ENCODE measurements around the gene MDK. TPM values are rescaled to one million over a fixed set of nuclear protein-coding genes. Genes with fewer than 3 reads are reported as not detected.

Gene MDK
- total and polyA plus RNA-seq, 4 donors = 2.3 to 41.8 (median 13.5) TPM

GRCh38 chr11:46375392-46376101, 5.9 kb upstream of the MDK start:
- no peak overlapping the region for H3K4me3 ChIP-seq (ENCODE audit: low read depth in 1 of 3, low read length in 3 of 3)
- H3K9me3 ChIP-seq (ENCODE audit: control insufficient read depth in 4 of 4, low read length in 3 of 4) = no peaks in the 10 kb centered on the region
- no peak for TF ChIP-seq NR2F2 (IDR thresholded peaks at IDR 0.05)
- TF ChIP-seq HNF4G (IDR thresholded peaks at IDR 0.05) = no peak
- TF ChIP-seq, protein P1, sequence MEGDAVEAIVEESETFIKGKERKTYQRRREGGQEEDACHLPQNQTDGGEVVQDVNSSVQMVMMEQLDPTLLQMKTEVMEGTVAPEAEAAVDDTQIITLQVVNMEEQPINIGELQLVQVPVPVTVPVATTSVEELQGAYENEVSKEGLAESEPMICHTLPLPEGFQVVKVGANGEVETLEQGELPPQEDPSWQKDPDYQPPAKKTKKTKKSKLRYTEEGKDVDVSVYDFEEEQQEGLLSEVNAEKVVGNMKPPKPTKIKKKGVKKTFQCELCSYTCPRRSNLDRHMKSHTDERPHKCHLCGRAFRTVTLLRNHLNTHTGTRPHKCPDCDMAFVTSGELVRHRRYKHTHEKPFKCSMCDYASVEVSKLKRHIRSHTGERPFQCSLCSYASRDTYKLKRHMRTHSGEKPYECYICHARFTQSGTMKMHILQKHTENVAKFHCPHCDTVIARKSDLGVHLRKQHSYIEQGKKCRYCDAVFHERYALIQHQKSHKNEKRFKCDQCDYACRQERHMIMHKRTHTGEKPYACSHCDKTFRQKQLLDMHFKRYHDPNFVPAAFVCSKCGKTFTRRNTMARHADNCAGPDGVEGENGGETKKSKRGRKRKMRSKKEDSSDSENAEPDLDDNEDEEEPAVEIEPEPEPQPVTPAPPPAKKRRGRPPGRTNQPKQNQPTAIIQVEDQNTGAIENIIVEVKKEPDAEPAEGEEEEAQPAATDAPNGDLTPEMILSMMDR (IDR thresholded peaks at IDR 0.05; ENCODE audit: low read depth, low read length, missing input control) = no peak
- no peaks in the 10 kb centered on the region for H3K27me3 ChIP-seq (ENCODE audit: control insufficient read depth in 4 of 4, insufficient read depth in 4 of 4, low read length in 3 of 4)
- no peak overlapping the region for H3K27ac ChIP-seq (ENCODE audit: low read depth in 1 of 2, low read length in 2 of 2)
- H3K9ac ChIP-seq (ENCODE audit: low read depth in 1 of 2, low read length in 2 of 2) = no peak overlapping the region
- no peaks in the 10 kb centered on the region for H3K4me1 ChIP-seq (ENCODE audit: control insufficient read depth in 4 of 4, insufficient read depth in 4 of 4, low read length in 3 of 4)
- peaks cover 7 to 47% (median 15%) of the 10 kb centered on the region in 4 donors for H3K36me3 ChIP-seq (ENCODE audit: control insufficient read depth in 4 of 4, insufficient read depth in 3 of 4, low read depth in 1 of 4, low read length in 3 of 4)
- DNase-seq (ENCODE audit: low spot score) = no peak
- WGBS = 97% methylated on average over 38 of the region's 38 CpGs

- no peaks in the 10 kb centered on the region for H3K9me3 ChIP-seq (ENCODE audit: control insufficient read depth in 4 of 4, low read length in 3 of 4)
- no peak overlapping the region for H3K9ac ChIP-seq (ENCODE audit: low read depth in 1 of 2, low read length in 2 of 2)
- no peak for DNase-seq (ENCODE audit: low spot score)
- peaks cover 0 to 5% (median 0%) of the 10 kb centered on the region in 4 donors for H3K4me1 ChIP-seq (ENCODE audit: control insufficient read depth in 4 of 4, insufficient read depth in 4 of 4, low read length in 3 of 4)
- H3K36me3 ChIP-seq (ENCODE audit: control insufficient read depth in 4 of 4, insufficient read depth in 3 of 4, low read depth in 1 of 4, low read length in 3 of 4) = peaks cover 7 to 47% (median 15%) of the 10 kb centered on the region in 4 donors
- no peaks in the 10 kb centered on the region for H3K27me3 ChIP-seq (ENCODE audit: control insufficient read depth in 4 of 4, insufficient read depth in 4 of 4, low read length in 3 of 4)
- TF ChIP-seq GABPA (IDR thresholded peaks at IDR 0.05 in 1 of 2, conservative IDR thresholded peaks at IDR 0.05 in 1 of 2) = no peak
- TF ChIP-seq FOXA1 (IDR thresholded peaks at IDR 0.05) = no peak
- TF ChIP-seq ATF3 (IDR thresholded peaks at IDR 0.05) = no peak
- TF ChIP-seq EGR1 (IDR thresholded peaks at IDR 0.05; ENCODE audit: low read depth in 2 of 2) = no peak
- TF ChIP-seq, protein P1 (IDR thresholded peaks at IDR 0.05; ENCODE audit: low read depth, low read length, missing input control) = no peak
- no peak for TF ChIP-seq YY1 (IDR thresholded peaks at IDR 0.05)
- TF ChIP-seq ZBTB33 (IDR thresholded peaks at IDR 0.05) = no peak
- no peak for TF ChIP-seq JUND (IDR thresholded peaks at IDR 0.05)
- TF ChIP-seq, protein P2, sequence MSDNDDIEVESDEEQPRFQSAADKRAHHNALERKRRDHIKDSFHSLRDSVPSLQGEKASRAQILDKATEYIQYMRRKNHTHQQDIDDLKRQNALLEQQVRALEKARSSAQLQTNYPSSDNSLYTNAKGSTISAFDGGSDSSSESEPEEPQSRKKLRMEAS (IDR thresholded peaks at IDR 0.05) = no peak
- no peak for TF ChIP-seq RAD21 (IDR thresholded peaks at IDR 0.05)
- no peak for TF ChIP-seq HNF4A (conservative IDR thresholded peaks at IDR 0.05)
- no peak for TF ChIP-seq TAF1 (conservative IDR thresholded peaks at IDR 0.05)
- no peak for TF ChIP-seq SP1 (IDR thresholded peaks at IDR 0.05)
- TF ChIP-seq NR2F2 (IDR thresholded peaks at IDR 0.05) = no peak
- TF ChIP-seq REST (IDR thresholded peaks at IDR 0.05) = no peak
- no peak for TF ChIP-seq HNF4G (IDR thresholded peaks at IDR 0.05)
- TF ChIP-seq FOXA2 (IDR thresholded peaks at IDR 0.05) = no peak
- TF ChIP-seq RXRA (IDR thresholded peaks at IDR 0.05) = no peak
- H3K4me3 ChIP-seq (ENCODE audit: low read depth in 1 of 3, low read length in 3 of 3) = no peak overlapping the region
- 97% methylated on average over 19 of the region's 19 CpGs for WGBS
- H3K27ac ChIP-seq (ENCODE audit: low read depth in 1 of 2, low read length in 2 of 2) = no peak overlapping the region
Measured at GRCh38 chr11:46376258-46377050, 5.0 kb upstream of the MDK start.
